ENCODE results near the gene SPDYE2. TPM values are rescaled to one million over a fixed set of nuclear protein-coding genes. Genes with fewer than 3 reads are reported as not detected.
"Not testable (repeated sequence)": the region's sequence is repeated elsewhere in the genome, so short reads cannot be mapped to it uniquely, and the experiment has no call there.

Gene SPDYE2
- total RNA-seq: not detected
- long read RNA-seq, donor 1, partial matches to known transcripts: 0 of 14 reads
- long read RNA-seq, donor 1, other reads (novel, unspliced or antisense): 14 of 14 reads
- long read RNA-seq, donor 2, partial matches to known transcripts: 0 of 6 reads
- long read RNA-seq, donor 2, other reads (novel, unspliced or antisense): 6 of 6 reads

GRCh38 chr7:102550808-102551422 is at the start of gene SPDYE2:
SPDYE2 (plus strand) TSS chr7:102551226; CDS start chr7:102553256, 2,030 bp downstream.
- DNase-seq (ENCODE audit: low spot score); intact Hi-C loops (cut with DNase I): not testable (repeated sequence)

- DNase-seq (ENCODE audit: low spot score); intact Hi-C loops (cut with DNase I): not testable (repeated sequence)
Measured at GRCh38 chr7:102503141-102503540, 47.9 kb upstream of the SPDYE2 start.

- not testable (repeated sequence) for DNase-seq (ENCODE audit: low spot score)
Measured at GRCh38 chr7:102505298-102506185, 45.5 kb upstream of the SPDYE2 start.

GRCh38 chr7:102507410-102508088 is 43.5 kb upstream of the SPDYE2 start:
- intact Hi-C loops (cut with DNase I): not testable (repeated sequence)
- peak; percentile 71 for DNase-seq (ENCODE audit: low spot score)

More at GRCh38 chr7:102505298-102506185, 45.5 kb upstream of the SPDYE2 start:
- intact Hi-C loops (cut with DNase I): not testable (repeated sequence)

GRCh38 chr7:102510575-102510974 is 40.5 kb upstream of the SPDYE2 start:
- DNase-seq (ENCODE audit: low spot score): peak; percentile 65
- intact Hi-C loops (cut with DNase I): not testable (repeated sequence)

GRCh38 chr7:102511860-102512522 is 39.0 kb upstream of the SPDYE2 start:
- intact Hi-C loops (cut with DNase I); DNase-seq (ENCODE audit: low spot score): not testable (repeated sequence)

- intact Hi-C loops (cut with DNase I): not testable (repeated sequence)
- peak; percentile 76 for DNase-seq (ENCODE audit: low spot score)
Measured at GRCh38 chr7:102512642-102513221, 38.3 kb upstream of the SPDYE2 start.

- DNase-seq (ENCODE audit: low spot score); intact Hi-C loops (cut with DNase I): not testable (repeated sequence)
Measured at GRCh38 chr7:102514881-102515721, 35.9 kb upstream of the SPDYE2 start.

- intact Hi-C loops (cut with DNase I); DNase-seq (ENCODE audit: low spot score): not testable (repeated sequence)
Measured at GRCh38 chr7:102515889-102516288, 35.1 kb upstream of the SPDYE2 start.

GRCh38 chr7:102516951-102517350 is 34.1 kb upstream of the SPDYE2 start:
- DNase-seq (ENCODE audit: low spot score); intact Hi-C loops (cut with DNase I): not testable (repeated sequence)

GRCh38 chr7:102517550-102518147 is 33.4 kb upstream of the SPDYE2 start, which contains the start of gene RASA4B:
RASA4B (minus strand) TSS chr7:102517777; CDS start chr7:102517710, 67 bp downstream.
- intact Hi-C loops (cut with DNase I): not testable (repeated sequence)

GRCh38 chr7:102520797-102521196 is 30.2 kb upstream of the SPDYE2 start:
- DNase-seq (ENCODE audit: low spot score); intact Hi-C loops (cut with DNase I): not testable (repeated sequence)

More at GRCh38 chr7:102517550-102518147, 33.4 kb upstream of the SPDYE2 start, which contains the start of gene RASA4B:
- DNase-seq (ENCODE audit: low spot score): not testable (repeated sequence)

- peak; percentile 68 for DNase-seq (ENCODE audit: low spot score)
- intact Hi-C loops (cut with DNase I): not testable (repeated sequence)
Measured at GRCh38 chr7:102524803-102525202, 26.2 kb upstream of the SPDYE2 start.

GRCh38 chr7:102527182-102527581 is 23.8 kb upstream of the SPDYE2 start:
- intact Hi-C loops (cut with DNase I); DNase-seq (ENCODE audit: low spot score): not testable (repeated sequence)

GRCh38 chr7:102527822-102528793 is 22.9 kb upstream of the SPDYE2 start:
- DNase-seq (ENCODE audit: low spot score): not testable (repeated sequence)

GRCh38 chr7:102531583-102531982 is 19.4 kb upstream of the SPDYE2 start:
- intact Hi-C loops (cut with DNase I): not testable (repeated sequence)
- peak; percentile 44 for DNase-seq (ENCODE audit: low spot score)

More at GRCh38 chr7:102527822-102528793, 22.9 kb upstream of the SPDYE2 start:
- intact Hi-C loops (cut with DNase I): not testable (repeated sequence)

Measured in posterior vena cava (tissue), 2 donors.